Osteocyte (in vitro differentiated cells): Measurements from ENCODE around the gene CXCR5. TPM values are rescaled to one million over a fixed set of nuclear protein-coding genes. Genes with fewer than 3 reads are reported as not detected.
A peak's percentile ranks its signal among the peaks of the same experiment; 100 is the strongest.

Experiments used
- DNase-seq: peaks from one replicate; pipeline ENCODE4 v3.0.0; 2021; ENCODE audit warnings: mixed read lengths; ENCODE audit not compliant: unreplicated experiment; ENCODE audit errors: extremely low spot score
- H3K27ac Mint-ChIP-seq: one replicate; pipeline ENCODE4 v1.8.0; 2021; ENCODE audit warnings: mild to moderate bottlenecking, mixed read lengths; ENCODE audit not compliant: unreplicated experiment
- H3K27me3 Mint-ChIP-seq: one replicate; pipeline ENCODE4 v1.8.0; 2021; ENCODE audit warnings: mixed read lengths; ENCODE audit not compliant: unreplicated experiment
- H3K36me3 Mint-ChIP-seq: one replicate; pipeline ENCODE4 v1.8.0; 2021; ENCODE audit warnings: mixed read lengths; ENCODE audit not compliant: unreplicated experiment
- H3K4me1 Mint-ChIP-seq: one replicate; pipeline ENCODE4 v1.8.0; 2021; ENCODE audit warnings: mixed read lengths; ENCODE audit not compliant: unreplicated experiment
- H3K4me3 Mint-ChIP-seq: one replicate; pipeline ENCODE4 v1.8.0; 2021; ENCODE audit warnings: mild to moderate bottlenecking, moderate library complexity, mixed read lengths; ENCODE audit not compliant: unreplicated experiment
- H3K9me3 Mint-ChIP-seq: one replicate; pipeline ENCODE4 v1.8.0; 2021; ENCODE audit warnings: mixed read lengths; ENCODE audit not compliant: unreplicated experiment
- total RNA-seq: library from RNA; stranded (reverse); gene quantifications from 2 replicates; pipeline ENCODE4 v1.2.1, GENCODE V29; 2021
- TF ChIP-seq, protein P1 (sequence below): fragments of 200-600 bp; sonication (generic); IDR thresholded peaks from 2 replicates; pipeline ENCODE4 v1.5.0; 2021; ENCODE audit warnings: antibody characterized with exemption, mild to moderate bottlenecking, moderate library complexity

CXCR5 gene
- total RNA-seq, 1 donor from 2014 or later, result not detected

DNA sequence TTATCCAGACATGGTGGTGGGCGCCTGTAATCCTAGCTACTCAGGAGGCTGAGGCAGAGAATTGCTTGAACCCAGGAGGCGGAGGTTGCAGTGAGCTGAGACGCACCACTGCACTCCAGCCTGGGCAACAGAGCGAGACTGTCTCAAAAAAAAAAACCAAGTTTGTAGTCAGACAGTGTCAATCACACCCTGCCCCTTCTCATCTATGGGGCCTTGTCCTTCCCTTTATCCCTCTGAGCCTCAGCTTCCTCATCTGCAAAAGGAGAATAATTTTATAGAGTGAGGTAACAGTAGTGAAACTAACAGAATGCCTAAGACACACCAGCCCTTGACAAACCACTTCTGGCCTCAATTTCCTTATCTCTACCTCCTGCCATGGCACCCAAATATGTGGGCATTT is 31.3 kb downstream of the CXCR5 start:
- Mint-ChIP-seq H3K4me1 (peaks cover 91% of the 10 kb centered on the region), H3K4me3 (no peak overlapping the region), H3K9me3 (no peaks in the 10 kb centered on the region), H3K27me3 (no peaks in the 10 kb centered on the region), H3K27ac (peak overlapping the region; percentile 100), H3K36me3 (no peaks in the 10 kb centered on the region)
- TF ChIP-seq, protein P1, sequence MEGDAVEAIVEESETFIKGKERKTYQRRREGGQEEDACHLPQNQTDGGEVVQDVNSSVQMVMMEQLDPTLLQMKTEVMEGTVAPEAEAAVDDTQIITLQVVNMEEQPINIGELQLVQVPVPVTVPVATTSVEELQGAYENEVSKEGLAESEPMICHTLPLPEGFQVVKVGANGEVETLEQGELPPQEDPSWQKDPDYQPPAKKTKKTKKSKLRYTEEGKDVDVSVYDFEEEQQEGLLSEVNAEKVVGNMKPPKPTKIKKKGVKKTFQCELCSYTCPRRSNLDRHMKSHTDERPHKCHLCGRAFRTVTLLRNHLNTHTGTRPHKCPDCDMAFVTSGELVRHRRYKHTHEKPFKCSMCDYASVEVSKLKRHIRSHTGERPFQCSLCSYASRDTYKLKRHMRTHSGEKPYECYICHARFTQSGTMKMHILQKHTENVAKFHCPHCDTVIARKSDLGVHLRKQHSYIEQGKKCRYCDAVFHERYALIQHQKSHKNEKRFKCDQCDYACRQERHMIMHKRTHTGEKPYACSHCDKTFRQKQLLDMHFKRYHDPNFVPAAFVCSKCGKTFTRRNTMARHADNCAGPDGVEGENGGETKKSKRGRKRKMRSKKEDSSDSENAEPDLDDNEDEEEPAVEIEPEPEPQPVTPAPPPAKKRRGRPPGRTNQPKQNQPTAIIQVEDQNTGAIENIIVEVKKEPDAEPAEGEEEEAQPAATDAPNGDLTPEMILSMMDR, result no peak
- no peak for DNase-seq

DNA sequence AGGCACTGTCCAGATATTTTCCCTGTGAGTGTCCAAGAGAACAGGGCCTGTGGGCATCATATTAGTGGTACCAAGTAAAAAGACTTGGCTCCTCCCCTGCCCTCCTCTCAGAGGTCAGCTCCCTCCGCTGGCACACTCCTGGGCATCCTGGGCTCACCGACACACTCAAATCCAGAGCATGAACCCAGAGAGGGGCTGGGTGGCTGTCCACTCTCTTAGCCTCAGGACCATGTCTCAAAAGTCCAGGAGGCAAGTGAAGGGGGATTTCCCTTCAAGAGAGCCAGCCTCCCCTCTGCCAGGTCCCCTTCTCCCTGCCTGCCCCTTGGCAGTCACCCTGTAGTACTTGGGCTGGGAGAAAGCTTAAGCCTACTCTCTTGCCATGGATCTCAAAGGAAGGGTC is 31.7 kb downstream of the CXCR5 start:
- Mint-ChIP-seq H3K27ac (peak overlapping the region; percentile 100), H3K36me3 (no peaks in the 10 kb centered on the region)

DNA sequence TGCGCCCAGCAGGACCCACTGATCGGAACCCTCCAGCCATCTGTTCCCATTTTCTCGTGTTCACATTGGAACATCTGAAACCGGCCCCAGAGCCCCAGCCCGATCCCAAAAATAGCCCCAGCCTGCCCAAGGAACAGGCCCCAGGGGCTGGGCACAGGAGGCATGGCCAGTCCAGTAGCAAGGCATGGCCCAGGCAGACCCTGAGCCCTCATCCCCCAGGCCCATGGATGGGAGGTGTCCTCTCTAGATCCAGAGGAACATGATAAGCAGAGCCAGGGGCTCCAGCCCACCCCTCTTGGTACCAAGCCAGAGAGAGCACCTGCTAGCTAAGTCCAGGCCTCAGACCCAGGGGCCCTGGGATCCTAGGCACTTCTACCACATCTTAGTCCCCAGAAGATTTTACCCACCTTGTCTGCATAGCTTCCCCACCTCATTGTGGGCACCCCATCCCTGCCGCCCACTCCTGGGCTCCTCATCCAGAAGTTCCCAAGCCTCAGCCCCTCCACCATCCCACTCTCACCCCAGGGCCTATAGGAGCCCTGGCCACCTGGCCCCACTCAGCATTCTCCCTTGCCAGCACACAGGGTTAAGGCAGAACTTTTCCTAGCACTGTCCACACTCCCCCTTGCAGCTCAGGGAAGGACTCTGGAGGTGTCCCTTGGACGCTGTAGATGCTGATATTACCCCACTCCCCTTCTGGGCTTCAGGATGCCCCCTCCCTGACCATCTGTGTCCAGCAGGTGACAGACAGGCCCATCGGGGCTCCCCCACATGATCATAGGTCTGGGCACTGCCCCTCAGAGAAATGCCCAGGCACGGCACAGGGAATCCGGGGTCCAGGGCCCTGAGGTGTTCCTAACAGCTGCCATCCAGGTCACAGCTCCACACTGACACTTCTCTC is 32.5 kb downstream of the CXCR5 start:
- no peak for DNase-seq

More for the DNA sequence above, 31.7 kb downstream of the CXCR5 start:
- TF ChIP-seq, protein P1, result no peak
- Mint-ChIP-seq H3K4me1 (peaks cover 94% of the 10 kb centered on the region), H3K9me3 (no peaks in the 10 kb centered on the region), H3K27me3 (no peaks in the 10 kb centered on the region), H3K4me3 (no peak overlapping the region)
- DNase-seq, result no peak

DNA sequence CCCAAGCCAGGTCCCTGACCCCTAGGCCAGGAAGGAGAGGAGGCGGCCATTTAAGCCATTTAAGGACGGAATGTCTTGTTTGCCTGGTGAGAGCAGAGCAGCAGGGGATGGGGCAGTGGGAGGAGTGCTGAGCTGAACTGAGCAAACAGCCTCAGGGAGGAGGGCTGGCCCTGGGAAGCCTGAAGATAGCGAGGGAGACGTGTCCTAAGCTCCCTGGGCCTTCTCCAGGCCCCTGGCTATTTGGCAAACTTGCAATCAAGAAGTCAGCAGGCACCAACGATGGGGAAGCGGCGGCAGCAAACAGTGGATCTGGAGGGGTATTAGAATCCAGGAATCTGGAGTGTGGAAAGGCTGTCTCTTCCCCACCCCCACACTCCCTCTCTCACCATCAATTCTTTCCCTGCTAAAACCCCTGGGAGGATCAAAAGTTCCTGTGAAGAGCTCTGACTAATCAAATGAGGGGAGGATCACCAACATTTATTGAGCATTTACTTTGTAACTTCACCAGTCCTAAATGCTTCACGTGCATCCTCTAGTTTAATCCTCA is 33.2 kb downstream of the CXCR5 start:
- H3K27ac Mint-ChIP-seq, result peak overlapping the region; percentile 100
- H3K4me3 Mint-ChIP-seq, result peak overlapping the region; percentile 75
- H3K9me3 Mint-ChIP-seq, result no peaks in the 10 kb centered on the region
- no peaks in the 10 kb centered on the region for H3K27me3 Mint-ChIP-seq
- DNase-seq, result no peak
- TF ChIP-seq, protein P1, result no peak
- H3K4me1 Mint-ChIP-seq, result peaks cover 96% of the 10 kb centered on the region
- no peaks in the 10 kb centered on the region for H3K36me3 Mint-ChIP-seq

More for the DNA sequence above, 32.5 kb downstream of the CXCR5 start:
- TF ChIP-seq, protein P1, result no peak
- peak overlapping the region; percentile 100 for H3K27ac Mint-ChIP-seq
- no peaks in the 10 kb centered on the region for H3K9me3 Mint-ChIP-seq
- H3K4me1 Mint-ChIP-seq, result peaks cover 96% of the 10 kb centered on the region
- no peaks in the 10 kb centered on the region for H3K36me3 Mint-ChIP-seq
- no peaks in the 10 kb centered on the region for H3K27me3 Mint-ChIP-seq
- H3K4me3 Mint-ChIP-seq, result peak overlapping the region; percentile 75

DNA sequence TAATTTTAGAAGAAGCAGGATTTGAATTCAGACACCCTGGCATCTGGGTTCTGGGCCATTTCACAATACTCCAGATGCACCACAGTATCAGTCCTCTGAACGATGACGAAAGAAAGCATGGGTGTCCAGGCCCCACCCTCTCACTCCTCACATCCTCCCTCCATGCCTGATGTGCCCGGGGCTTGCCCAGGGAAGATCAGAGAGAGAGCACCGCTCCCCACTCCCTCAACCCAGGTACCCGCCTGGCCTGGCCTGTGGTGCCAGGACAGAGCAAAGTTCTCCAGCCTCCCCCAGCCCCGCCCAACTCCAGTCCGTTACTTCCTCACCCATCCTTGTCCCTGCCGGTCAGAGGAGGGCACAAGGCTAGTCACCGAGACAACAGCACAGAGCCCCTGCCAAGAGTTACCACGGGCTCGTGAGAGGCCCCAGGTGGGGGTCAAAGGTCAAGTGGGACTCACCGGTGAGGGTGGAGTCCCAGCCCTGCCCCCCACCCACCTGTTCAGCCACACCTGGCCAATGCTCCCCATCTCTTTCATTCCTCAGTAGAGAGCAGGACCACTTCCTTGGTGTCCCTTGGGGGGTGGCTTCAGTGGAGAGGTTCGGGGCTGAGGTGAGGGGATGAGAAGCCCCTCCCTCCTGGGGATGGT is 33.9 kb downstream of the CXCR5 start:
- H3K9me3 Mint-ChIP-seq, result no peaks in the 10 kb centered on the region
- peak overlapping the region; percentile 100 for H3K27ac Mint-ChIP-seq
- no peaks in the 10 kb centered on the region for H3K27me3 Mint-ChIP-seq
- DNase-seq, result no peak
- H3K4me3 Mint-ChIP-seq, result peak overlapping the region; percentile 75
- H3K4me1 Mint-ChIP-seq, result peaks cover 93% of the 10 kb centered on the region
- TF ChIP-seq, protein P1, result no peak
- H3K36me3 Mint-ChIP-seq, result no peaks in the 10 kb centered on the region
